GM18861 (cell line): ENCODE results near the gene PARP2.
"Not testable (repeated sequence)": the region's sequence is repeated elsewhere in the genome, so short reads cannot be mapped to it uniquely, and the experiment has no call there.

ENCODE experiments used
- ATAC-seq: cut with Tn5 transposase; IDR thresholded peaks from one replicate; pipeline ENCODE4 v1.9.1; 2021; ENCODE audit not compliant: unreplicated experiment

Gene PARP2

GRCh38 chr14:20343092-20343861, at the start of gene PARP2:
Gene PARP2 (plus strand): TSS chr14:20343635. CDS start chr14:20343642, 7 bp downstream.
- ATAC-seq = peak; percentile 90

- no peak for ATAC-seq
These were observed 48.8 kb upstream of the PARP2 start for GRCh38 chr14:20294636-20295035.

GRCh38 chr14:20295067-20295466, 48.4 kb upstream of the PARP2 start:
- peak; percentile 77 for ATAC-seq

- ATAC-seq = no peak
These were observed 41.2 kb upstream of the PARP2 start for GRCh38 chr14:20302042-20302755.

GRCh38 chr14:20305265-20306078, 38.0 kb upstream of the PARP2 start, which contains the start of gene TTC5:
Gene TTC5 (minus strand): TSS chr14:20305951. CDS start chr14:20305937, 14 bp downstream.
- peak; percentile 79 for ATAC-seq

GRCh38 chr14:20306079-20306423, 37.4 kb upstream of the PARP2 start:
- peak; percentile 8 for ATAC-seq

- ATAC-seq = no peak
These were observed 29.4 kb upstream of the PARP2 start for GRCh38 chr14:20314026-20314425.

- ATAC-seq = no peak
These were observed 25.7 kb upstream of the PARP2 start for GRCh38 chr14:20317720-20318119.

- ATAC-seq = peak; percentile 56
These were observed 16.2 kb upstream of the PARP2 start for GRCh38 chr14:20327005-20327869.

- no peak for ATAC-seq
These were observed 14.7 kb upstream of the PARP2 start for GRCh38 chr14:20328705-20329104.

GRCh38 chr14:20329355-20329754, 14.1 kb upstream of the PARP2 start:
- ATAC-seq = no peak

GRCh38 chr14:20331053-20331613, 12.3 kb upstream of the PARP2 start:
- no peak for ATAC-seq

GRCh38 chr14:20332431-20332787, 11.0 kb upstream of the PARP2 start:
- ATAC-seq = no peak

- ATAC-seq = peak; percentile 95
These were observed 10.5 kb upstream of the PARP2 start, which contains the start of gene CCNB1IP1 for GRCh38 chr14:20332788-20333493. Gene CCNB1IP1 (minus strand): TSS chr14:20333279. CDS start chr14:20316523, 16,756 bp downstream.

GRCh38 chr14:20333494-20333841, 10.0 kb upstream of the PARP2 start:
- no peak for ATAC-seq

GRCh38 chr14:20334017-20334416, 9.4 kb upstream of the PARP2 start:
- no peak for ATAC-seq

- ATAC-seq = not testable (repeated sequence)
These were observed 2.4 kb upstream of the PARP2 start for GRCh38 chr14:20341032-20341431.

- ATAC-seq = no peak
These were observed 1.8 kb upstream of the PARP2 start for GRCh38 chr14:20341646-20342045.

GRCh38 chr14:20343862-20344220, 406 bp downstream of the PARP2 start:
- no peak for ATAC-seq

GRCh38 chr14:20345366-20345765, 1.9 kb downstream of the PARP2 start:
- no peak for ATAC-seq
